Measurements from ENCODE around the gene TM4SF4. TPM values are rescaled to one million over a fixed set of nuclear protein-coding genes. Genes with fewer than 3 reads are reported as not detected.

Gene TM4SF4
- total RNA-seq, 4 donors from 2014 or later = 0.13 to 2.3 TPM; not detected in 2

- intact Hi-C loops (cut with DNase I; ENCODE audit: low total_unique reads) (no loop called here), in situ Hi-C loops (cut with MboI; ENCODE audit: low sequenced_read_pairs in 4 of 4) (loop anchor here in 1 of 4 donors (25.0 kb wide), 1 partner anchor 205 kb away; no protein-coding TSS in a partner anchor)
- DNase-seq (peak in 1 of 2 donors; percentile 33), ATAC-seq (peak; percentile 74 to 85)
- H3K4me3 ChIP-seq = peak overlapping the region in 1 of 4 donors; percentile 22
- H3K9me3 ChIP-seq = no peaks in the 10 kb centered on the region
- H3K27ac ChIP-seq = peak overlapping the region in 2 of 4 donors; percentile 41 to 55
- H3K27me3 ChIP-seq = no peaks in the 10 kb centered on the region
- no peaks in the 10 kb centered on the region for H3K36me3 ChIP-seq
- H3K4me1 ChIP-seq = peaks cover 5 to 14% of the 10 kb centered on the region in 2 donors
- TF ChIP-seq POLR2A (IDR thresholded peaks at IDR 0.05) = no peak
- TF ChIP-seq, protein P1, sequence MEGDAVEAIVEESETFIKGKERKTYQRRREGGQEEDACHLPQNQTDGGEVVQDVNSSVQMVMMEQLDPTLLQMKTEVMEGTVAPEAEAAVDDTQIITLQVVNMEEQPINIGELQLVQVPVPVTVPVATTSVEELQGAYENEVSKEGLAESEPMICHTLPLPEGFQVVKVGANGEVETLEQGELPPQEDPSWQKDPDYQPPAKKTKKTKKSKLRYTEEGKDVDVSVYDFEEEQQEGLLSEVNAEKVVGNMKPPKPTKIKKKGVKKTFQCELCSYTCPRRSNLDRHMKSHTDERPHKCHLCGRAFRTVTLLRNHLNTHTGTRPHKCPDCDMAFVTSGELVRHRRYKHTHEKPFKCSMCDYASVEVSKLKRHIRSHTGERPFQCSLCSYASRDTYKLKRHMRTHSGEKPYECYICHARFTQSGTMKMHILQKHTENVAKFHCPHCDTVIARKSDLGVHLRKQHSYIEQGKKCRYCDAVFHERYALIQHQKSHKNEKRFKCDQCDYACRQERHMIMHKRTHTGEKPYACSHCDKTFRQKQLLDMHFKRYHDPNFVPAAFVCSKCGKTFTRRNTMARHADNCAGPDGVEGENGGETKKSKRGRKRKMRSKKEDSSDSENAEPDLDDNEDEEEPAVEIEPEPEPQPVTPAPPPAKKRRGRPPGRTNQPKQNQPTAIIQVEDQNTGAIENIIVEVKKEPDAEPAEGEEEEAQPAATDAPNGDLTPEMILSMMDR (IDR thresholded peaks at IDR 0.05 in 4 of 5, conservative IDR thresholded peaks at IDR 0.05 in 1 of 5) = no peak
These were observed 33.2 kb downstream of the TM4SF4 start for GRCh38 chr3:149507491-149508324.

DNA sequence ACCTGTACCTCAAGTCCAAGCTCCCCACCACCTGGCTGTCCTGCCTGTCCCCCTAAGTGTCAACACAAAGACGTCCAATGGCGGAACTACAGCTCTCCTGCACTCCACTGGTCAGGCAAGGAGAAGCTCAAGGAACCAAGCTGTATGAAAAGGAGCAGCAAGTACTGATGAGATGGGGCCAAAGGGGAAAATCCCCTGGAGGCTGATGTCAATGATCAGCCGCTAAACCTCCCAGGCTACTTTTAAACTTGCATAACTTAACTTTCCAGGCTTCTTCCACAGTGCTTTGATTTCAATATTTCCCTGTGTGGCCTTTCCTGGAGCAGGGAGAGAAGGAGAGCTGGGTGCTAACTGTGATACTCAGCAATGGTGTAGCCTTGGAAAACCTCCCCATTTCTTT, 35.0 kb downstream of the TM4SF4 start:
- TF ChIP-seq, protein P1 (IDR thresholded peaks at IDR 0.05 in 4 of 5, conservative IDR thresholded peaks at IDR 0.05 in 1 of 5) = no peak
- TF ChIP-seq POLR2A (IDR thresholded peaks at IDR 0.05) = no peak
- in situ Hi-C loops (cut with MboI; ENCODE audit: low sequenced_read_pairs in 4 of 4) = loop anchor here in 1 of 4 donors (25.0 kb wide), 1 partner anchor 203 kb away; no protein-coding TSS in a partner anchor
- DNase-seq = no peak

GRCh38 chr3:149510480-149510879, 36.0 kb downstream of the TM4SF4 start:
- no peak for DNase-seq
- H3K36me3 ChIP-seq = no peaks in the 10 kb centered on the region
- in situ Hi-C loops (cut with MboI; ENCODE audit: low sequenced_read_pairs in 4 of 4) = loop anchor here in 3 of 4 donors (5.0 to 25.0 kb wide), 2 partner anchors 202 to 207 kb away; no protein-coding TSS in a partner anchor
- TF ChIP-seq, protein P1 (IDR thresholded peaks at IDR 0.05 in 4 of 5, conservative IDR thresholded peaks at IDR 0.05 in 1 of 5) = no peak
- TF ChIP-seq POLR2A (IDR thresholded peaks at IDR 0.05) = no peak
- ATAC-seq = no peak
- H3K27me3 ChIP-seq = no peaks in the 10 kb centered on the region
- H3K4me1 ChIP-seq = peaks cover 5 to 14% of the 10 kb centered on the region in 2 donors
- no peak overlapping the region for H3K27ac ChIP-seq
- H3K4me3 ChIP-seq = no peak overlapping the region
- H3K9me3 ChIP-seq = no peaks in the 10 kb centered on the region
- intact Hi-C loops (cut with DNase I; ENCODE audit: low total_unique reads) = loop anchor here (10.0 kb wide), 1 partner anchor 264 kb away; no protein-coding TSS in a partner anchor

More for the DNA sequence above, 35.0 kb downstream of the TM4SF4 start:
- Histone ChIP-seq H3K4me1 (peaks cover 5 to 14% of the 10 kb centered on the region in 2 donors), H3K27ac (no peak overlapping the region), H3K9me3 (no peaks in the 10 kb centered on the region), H3K36me3 (no peaks in the 10 kb centered on the region), H3K27me3 (no peaks in the 10 kb centered on the region), H3K4me3 (no peak overlapping the region)
- intact Hi-C loops (cut with DNase I; ENCODE audit: low total_unique reads) = no loop called here
- no peak for ATAC-seq

DNA sequence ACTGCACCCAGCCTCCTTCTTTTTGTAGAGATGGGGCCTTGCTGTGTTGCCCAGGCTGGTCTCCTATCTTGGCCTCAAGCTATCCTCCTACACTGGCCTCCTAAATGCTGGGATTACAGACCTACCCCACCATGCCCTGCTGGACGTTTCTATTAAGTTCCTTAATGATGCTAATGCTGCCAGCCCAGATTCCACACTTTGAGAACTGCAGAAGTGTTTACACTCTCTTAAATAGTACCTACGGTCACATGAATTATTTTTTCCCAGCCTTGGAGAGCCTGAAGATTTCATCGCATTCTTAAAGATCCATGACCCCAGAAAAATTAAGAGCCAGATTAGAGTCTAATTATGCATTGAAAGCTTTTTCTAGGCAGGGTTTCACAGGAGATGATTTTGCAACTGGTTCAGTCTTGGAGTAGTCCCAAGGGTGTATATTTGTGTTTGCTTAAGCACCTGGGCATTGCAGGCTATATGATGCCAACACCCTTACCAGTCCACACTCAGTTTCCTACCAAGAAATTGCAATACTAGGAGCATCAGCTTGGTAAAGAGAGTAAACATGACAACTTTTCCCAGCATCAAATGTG, 36.6 kb downstream of the TM4SF4 start:
- peaks cover 5 to 14% of the 10 kb centered on the region in 2 donors for H3K4me1 ChIP-seq
- intact Hi-C loops (cut with DNase I; ENCODE audit: low total_unique reads) (loop anchor here (10.0 kb wide), 1 partner anchor 264 kb away; no protein-coding TSS in a partner anchor), in situ Hi-C loops (cut with MboI; ENCODE audit: low sequenced_read_pairs in 4 of 4) (loop anchor here in 3 of 4 donors (5.0 to 25.0 kb wide), 2 partner anchors 201 to 206 kb away; no protein-coding TSS in a partner anchor)
- no peak overlapping the region for H3K4me3 ChIP-seq
- DNase-seq = no peak
- H3K9me3 ChIP-seq = no peaks in the 10 kb centered on the region
- no peaks in the 10 kb centered on the region for H3K36me3 ChIP-seq
- no peak for ATAC-seq
- H3K27me3 ChIP-seq = no peaks in the 10 kb centered on the region
- no peak overlapping the region for H3K27ac ChIP-seq
- no peak for TF ChIP-seq POLR2A (IDR thresholded peaks at IDR 0.05)
- TF ChIP-seq, protein P1 (IDR thresholded peaks at IDR 0.05 in 4 of 5, conservative IDR thresholded peaks at IDR 0.05 in 1 of 5) = no peak

Measured in gastrocnemius medialis (tissue), 4 donors.